Measurements from ENCODE around the gene TESK1.

TESK1 gene

GRCh38 chr9:35658968-35659220 is 53.8 kb downstream of the TESK1 start:
- TF ChIP-seq TEAD4 (IDR thresholded peaks at IDR 0.05) (no peak), YY1 (IDR thresholded peaks at IDR 0.05; ENCODE audit: low read depth) (no peak), EP300 (IDR thresholded peaks at IDR 0.05; ENCODE audit: borderline replicate concordance) (no peak), CREB1 (IDR thresholded peaks at IDR 0.05; ENCODE audit: low read depth) (no peak)

- no peak for TF ChIP-seq EP300 (IDR thresholded peaks at IDR 0.05; ENCODE audit: borderline replicate concordance)
- no peak for TF ChIP-seq CEBPB (IDR thresholded peaks at IDR 0.05)
- TF ChIP-seq CREB1 (IDR thresholded peaks at IDR 0.05; ENCODE audit: low read depth), result no peak
Observed at GRCh38 chr9:35659340-35659739, 54.3 kb downstream of the TESK1 start.
